ENCODE measurements around the gene CKB. TPM values are rescaled to one million over a fixed set of nuclear protein-coding genes. Genes with fewer than 3 reads are reported as not detected.
A peak's percentile ranks its signal among the peaks of the same experiment; 100 is the strongest.

Gene CKB
- total RNA-seq (100 to 1,000 TPM in 1 of 2 donors, 10 to 100 TPM in 1; 78.1 to 109 TPM), polyA plus RNA-seq (10 to 100 TPM; 46.6 to 91.3 TPM)
- long read RNA-seq, donor 1, transcript CKB-201 (8 exons, 1,709 nt): major isoform, 333 of 487 reads
- long read RNA-seq, donor 1, transcript CKB-202 (4 exons, 1,170 nt): minor isoform, 81 of 487 reads
- long read RNA-seq, donor 1, partial matches to known transcripts: 60 of 487 reads
- long read RNA-seq, donor 1, other reads (novel, unspliced or antisense): 10 of 487 reads
- long read RNA-seq, donor 2, transcript CKB-201 (8 exons, 1,709 nt): minor isoform, 11 of 59 reads
- long read RNA-seq, donor 2, transcript CKB-202 (4 exons, 1,170 nt): major isoform, 20 of 59 reads
- long read RNA-seq, donor 2, partial matches to known transcripts: 21 of 59 reads
- long read RNA-seq, donor 2, other reads (novel, unspliced or antisense): 3 of 59 reads

- ATAC-seq (ENCODE audit: low FRiP score) (no peak), DNase-seq (peak; percentile 58 to 92)
- Histone ChIP-seq H3K9me3 (ENCODE audit: control insufficient read depth, low read length) (no peaks in the 10 kb centered on the region), H3K27ac (ENCODE audit: low read depth in 1 of 2, low read length in 2 of 2) (peak within 1 kb of the TSS in 1 of 2 donors; percentile 43), H3K27me3 (ENCODE audit: control insufficient read depth in 1 of 2, insufficient read depth in 2 of 2, low read length in 1 of 2) (no peaks in the 10 kb centered on the region), H3K4me1 (ENCODE audit: control insufficient read depth in 1 of 2, insufficient read depth in 2 of 2, low read length in 2 of 2) (no peaks in the 10 kb centered on the region), H3K36me3 (ENCODE audit: control insufficient read depth in 1 of 2, insufficient read depth in 2 of 2, low read length in 1 of 2) (no peaks in the 10 kb centered on the region), H3K4me3 (ENCODE audit: low read length in 2 of 2) (peak within 1 kb of the TSS; percentile 2 to 12)
- WGBS, 2 donors: 11 to 16% methylated on average over 62 to 107 of the region's 107 CpGs
- intact Hi-C loops (cut with DNase I): no loop called here
Measured at GRCh38 chr14:103522649-103523574, at the start of gene CKB. TSS of gene CKB (minus strand) at chr14:103522830. CDS start at chr14:103522493, 337 bp downstream.

GRCh38 chr14:103569408-103569807, 46.8 kb upstream of the CKB start:
- intact Hi-C loops (cut with DNase I): no loop called here
- no peaks in the 10 kb centered on the region for H3K27me3 ChIP-seq (ENCODE audit: control insufficient read depth in 1 of 2, insufficient read depth in 2 of 2, low read length in 1 of 2)
- WGBS, 2 donors: 78 to 79% methylated on average over 11 of the region's 11 CpGs
- no peak overlapping the region for H3K27ac ChIP-seq (ENCODE audit: low read depth in 1 of 2, low read length in 2 of 2)
- DNase-seq (peak in 1 of 2 donors; percentile 46), ATAC-seq (ENCODE audit: low FRiP score) (no peak)
- H3K36me3 ChIP-seq (ENCODE audit: control insufficient read depth in 1 of 2, insufficient read depth in 2 of 2, low read length in 1 of 2): no peaks in the 10 kb centered on the region
- no peak overlapping the region for H3K4me3 ChIP-seq (ENCODE audit: low read length in 2 of 2)
- H3K4me1 ChIP-seq (ENCODE audit: control insufficient read depth in 1 of 2, insufficient read depth in 2 of 2, low read length in 2 of 2): no peaks in the 10 kb centered on the region
- H3K9me3 ChIP-seq (ENCODE audit: control insufficient read depth, low read length): no peaks in the 10 kb centered on the region

GRCh38 chr14:103568952-103569351, 46.3 kb upstream of the CKB start:
- no peaks in the 10 kb centered on the region for H3K36me3 ChIP-seq (ENCODE audit: control insufficient read depth in 1 of 2, insufficient read depth in 2 of 2, low read length in 1 of 2)
- H3K27me3 ChIP-seq (ENCODE audit: control insufficient read depth in 1 of 2, insufficient read depth in 2 of 2, low read length in 1 of 2): no peaks in the 10 kb centered on the region
- H3K9me3 ChIP-seq (ENCODE audit: control insufficient read depth, low read length): no peaks in the 10 kb centered on the region
- no peak overlapping the region for H3K4me3 ChIP-seq (ENCODE audit: low read length in 2 of 2)
- no peak overlapping the region for H3K27ac ChIP-seq (ENCODE audit: low read depth in 1 of 2, low read length in 2 of 2)
- ATAC-seq (ENCODE audit: low FRiP score) (no peak), DNase-seq (peak in 1 of 2 donors; percentile 20)
- intact Hi-C loops (cut with DNase I): no loop called here
- 77 to 85% methylated on average over 8 of the region's 8 CpGs for WGBS, 2 donors
- H3K4me1 ChIP-seq (ENCODE audit: control insufficient read depth in 1 of 2, insufficient read depth in 2 of 2, low read length in 2 of 2): no peaks in the 10 kb centered on the region

- ATAC-seq (ENCODE audit: low FRiP score) (no peak), DNase-seq (peak in 1 of 2 donors; percentile 33)
- H3K4me1 ChIP-seq (ENCODE audit: control insufficient read depth in 1 of 2, insufficient read depth in 2 of 2, low read length in 2 of 2): no peaks in the 10 kb centered on the region
- no peaks in the 10 kb centered on the region for H3K27me3 ChIP-seq (ENCODE audit: control insufficient read depth in 1 of 2, insufficient read depth in 2 of 2, low read length in 1 of 2)
- peak overlapping the region in 1 of 2 donors; percentile 90 for H3K4me3 ChIP-seq (ENCODE audit: low read length in 2 of 2)
- 65 to 66% methylated on average over 21 of the region's 21 CpGs for WGBS, 2 donors
- no peaks in the 10 kb centered on the region for H3K36me3 ChIP-seq (ENCODE audit: control insufficient read depth in 1 of 2, insufficient read depth in 2 of 2, low read length in 1 of 2)
- H3K27ac ChIP-seq (ENCODE audit: low read depth in 1 of 2, low read length in 2 of 2): no peak overlapping the region
- intact Hi-C loops (cut with DNase I): no loop called here
- no peaks in the 10 kb centered on the region for H3K9me3 ChIP-seq (ENCODE audit: control insufficient read depth, low read length)
Measured at GRCh38 chr14:103563844-103564505, 41.3 kb upstream of the CKB start.

- no peaks in the 10 kb centered on the region for H3K9me3 ChIP-seq (ENCODE audit: control insufficient read depth, low read length)
- H3K36me3 ChIP-seq (ENCODE audit: control insufficient read depth in 1 of 2, insufficient read depth in 2 of 2, low read length in 1 of 2): no peaks in the 10 kb centered on the region
- DNase-seq (no peak), ATAC-seq (ENCODE audit: low FRiP score) (no peak)
- peak overlapping the region; percentile 83 to 90 for H3K4me3 ChIP-seq (ENCODE audit: low read length in 2 of 2)
- 0 to 1% methylated on average over 22 of the region's 22 CpGs for WGBS, 2 donors
- intact Hi-C loops (cut with DNase I): no loop called here
- H3K27ac ChIP-seq (ENCODE audit: low read depth in 1 of 2, low read length in 2 of 2): no peak overlapping the region
- H3K4me1 ChIP-seq (ENCODE audit: control insufficient read depth in 1 of 2, insufficient read depth in 2 of 2, low read length in 2 of 2): no peaks in the 10 kb centered on the region
- no peaks in the 10 kb centered on the region for H3K27me3 ChIP-seq (ENCODE audit: control insufficient read depth in 1 of 2, insufficient read depth in 2 of 2, low read length in 1 of 2)
Measured at GRCh38 chr14:103563226-103563620, 40.6 kb upstream of the CKB start.

- H3K9me3 ChIP-seq (ENCODE audit: control insufficient read depth, low read length): no peaks in the 10 kb centered on the region
- peak; percentile 90 for ATAC-seq (ENCODE audit: low FRiP score)
- H3K4me1 ChIP-seq (ENCODE audit: control insufficient read depth in 1 of 2, insufficient read depth in 2 of 2, low read length in 2 of 2): no peaks in the 10 kb centered on the region
- WGBS, 2 donors: 0% methylated on average over 69 to 109 of the region's 109 CpGs
- H3K36me3 ChIP-seq (ENCODE audit: control insufficient read depth in 1 of 2, insufficient read depth in 2 of 2, low read length in 1 of 2): no peaks in the 10 kb centered on the region
- DNase-seq: peak; percentile 93 to 96
- H3K27ac ChIP-seq (ENCODE audit: low read depth in 1 of 2, low read length in 2 of 2): peak within 1 kb of the TSS; percentile 71 to 72
- intact Hi-C loops (cut with DNase I): no loop called here
- peak within 1 kb of the TSS; percentile 83 to 90 for H3K4me3 ChIP-seq (ENCODE audit: low read length in 2 of 2)
- no peaks in the 10 kb centered on the region for H3K27me3 ChIP-seq (ENCODE audit: control insufficient read depth in 1 of 2, insufficient read depth in 2 of 2, low read length in 1 of 2)
Measured at GRCh38 chr14:103562429-103563225, 40.0 kb upstream of the CKB start, which contains the start of the genes BAG5 and COA8. TSS of gene BAG5 (minus strand) at chr14:103562657. CDS start at chr14:103561164, 1,493 bp downstream. TSS of gene COA8 (plus strand) at chr14:103562960. CDS start at chr14:103563002, 42 bp downstream.

GRCh38 chr14:103562179-103562428, 39.5 kb upstream of the CKB start:
- peak; percentile 74 for ATAC-seq (ENCODE audit: low FRiP score)
- intact Hi-C loops (cut with DNase I): no loop called here

More at GRCh38 chr14:103562179-103562428, 39.5 kb upstream of the CKB start:
- H3K27me3 ChIP-seq (ENCODE audit: control insufficient read depth in 1 of 2, insufficient read depth in 2 of 2, low read length in 1 of 2): no peaks in the 10 kb centered on the region
- no peaks in the 10 kb centered on the region for H3K9me3 ChIP-seq (ENCODE audit: control insufficient read depth, low read length)
- no peaks in the 10 kb centered on the region for H3K4me1 ChIP-seq (ENCODE audit: control insufficient read depth in 1 of 2, insufficient read depth in 2 of 2, low read length in 2 of 2)
- WGBS, 2 donors: 0% methylated on average over 14 to 25 of the region's 25 CpGs
- DNase-seq: peak in 1 of 2 donors; percentile 86
- H3K27ac ChIP-seq (ENCODE audit: low read depth in 1 of 2, low read length in 2 of 2): peak overlapping the region; percentile 71 to 72
- H3K4me3 ChIP-seq (ENCODE audit: low read length in 2 of 2): peak overlapping the region; percentile 83 to 90
- H3K36me3 ChIP-seq (ENCODE audit: control insufficient read depth in 1 of 2, insufficient read depth in 2 of 2, low read length in 1 of 2): no peaks in the 10 kb centered on the region
